Spleen (tissue), 11 donors: ENCODE results near the gene KRT79. TPM values are rescaled to one million over a fixed set of nuclear protein-coding genes. Genes with fewer than 3 reads are reported as not detected.
"Not testable (repeated sequence)": the region's sequence is repeated elsewhere in the genome, so short reads cannot be mapped to it uniquely, and the experiment has no call there.

Source experiments
- DNase-seq: peaks from one replicate; pipeline ENCODE4 v3.0.0-alpha.2; 2020
- H3K27ac ChIP-seq, 8 donors: fragments of 200-600 bp; sonication (generic) in 7 of 8; 1 replicate in 4 of 8; 2 replicates in 4 of 8; pipeline versions ENCODE4 v1.5.0 to v1.8.0; 2016 to 2021; ENCODE audit warnings: inconsistent platforms in 4 of 8, mild to moderate bottlenecking in 4 of 8, moderate library complexity in 1 of 8
- H3K27me3 ChIP-seq, 7 donors: fragments of 200-600 bp; sonication (generic) in 6 of 7; replicated peaks in 1 of 7; 1 replicate in 4 of 7; 2 replicates in 3 of 7; pipeline versions ENCODE4 v1.5.0 to v1.8.0; 2016 to 2021; ENCODE audit warnings: inconsistent platforms in 3 of 7, mild to moderate bottlenecking in 1 of 7
- H3K36me3 ChIP-seq, 6 donors: fragments of 200-600 bp; sonication (generic) in 5 of 6; 1 replicate in 4 of 6; 2 replicates in 2 of 6; pipeline versions ENCODE4 v1.5.0 to v1.8.0; 2016 to 2021; ENCODE audit warnings: inconsistent platforms in 2 of 6
- H3K4me1 ChIP-seq, 6 donors: fragments of 200-600 bp; sonication (generic) in 5 of 6; 1 replicate in 3 of 6; 2 replicates in 3 of 6; pipeline versions ENCODE4 v1.5.0 to v1.8.0; 2016 to 2021; ENCODE audit warnings: inconsistent platforms in 3 of 6
- H3K4me3 ChIP-seq, 8 donors: fragments of 200-600 bp; sonication (generic) in 7 of 8; 1 replicate in 4 of 8; 2 replicates in 4 of 8; pipeline versions ENCODE4 v1.5.0 to v1.8.0; 2016 to 2021; ENCODE audit warnings: inconsistent platforms in 4 of 8, mild to moderate bottlenecking in 4 of 8, moderate library complexity in 2 of 8
- H3K9me3 ChIP-seq, 8 donors: fragments of 200-600 bp; sonication (generic) in 7 of 8; 1 replicate in 4 of 8; 2 replicates in 4 of 8; pipeline versions ENCODE4 v1.5.0 to v1.8.0; 2016 to 2021; ENCODE audit warnings: inconsistent platforms in 4 of 8
- CTCF ChIP-seq, 11 experiments: fragments of 200-600 bp in 7 of 11; fragments of 450-650 bp in 4 of 11; sonication (generic) in 4 of 11; IDR thresholded peaks in 8 of 11; conservative IDR thresholded peaks in 3 of 11; 1 replicate in 7 of 11; 2 replicates in 4 of 11; pipeline versions ENCODE4 v1.4.0 to v1.8.0; 2016 to 2021; ENCODE audit warnings: antibody characterized with exemption in 11 of 11, inconsistent platforms in 4 of 11, mild to moderate bottlenecking in 1 of 11
- POLR2A ChIP-seq, 3 donors: fragments of 450-650 bp; IDR thresholded peaks; one replicate each; pipeline ENCODE4 v1.5.1; 2017; ENCODE audit warnings: antibody characterized with exemption in 3 of 3, mild to moderate bottlenecking in 1 of 3
- POLR2AphosphoS5 ChIP-seq, 3 donors: sonication (generic); formaldehyde crosslinking; IDR thresholded peaks; one replicate each; pipeline ENCODE4 v1.5.1; 2017; ENCODE audit warnings: antibody characterized with exemption in 3 of 3
- WGBS, 5 donors: extraction: QIAGEN DNeasy Blood & Tissue Kit in 3 of 5; methylation state at CpG; one replicate each; pipeline versions ENCODE4 v1.1.5 to v1.1.7; 2013 to 2018; 5-methylcytosine and 5-hydroxymethylcytosine counted together
- intact Hi-C: fragments of 100-400 bp; cut with DNase I; formaldehyde crosslinking; loops from one replicate; pipeline ENCODE4 v1.15.0; 2023; ENCODE audit warnings: low total_unique reads
- polyA plus RNA-seq, 3 donors: library from polyadenylated mRNA; stranded (reverse); fragments of 200-250 nt; gene quantifications; one replicate each; pipeline ENCODE4 v1.2.1, GENCODE V29; 2013
- total RNA-seq, 7 donors: library from RNA; depleted of rRNA in 3 of 7; stranded (reverse); fragments of >200 nt in 3 of 7; fragmentation: NEBNext Ultra II Directional in 4 of 7; extraction: Animal tissue kit (Norgen Biotek cat#: 25700) in 4 of 7; gene quantifications; one replicate each; pipeline versions ENCODE4 v1.1.0 to v1.2.1, GENCODE V29; 2016 to 2021
- donor health status: healthy with polysubstance abuse.
- donor health status: DM: no; HTN: no; CAD: no; lungs with moderate emphysema.
- donor health status: DM: no; HTN: no; CAD: no.
- donor health status: Bipolar disorder and iron deficiency.
- donor health status: healthy.
- donor health status: DM: no; HTN: no; CAD: no.
- donor health status: DM: yes; HTN: yes; CAD: no.

Gene KRT79
- total and polyA plus RNA-seq, 10 donors: 0.15 to 0.37 (median 0.19) TPM; not detected in 7

GRCh38 chr12:52857500-52857899 lies 23.4 kb upstream of the KRT79 start:
- Histone ChIP-seq H3K4me1 (no peaks in the 10 kb centered on the region), H3K27ac (no peak overlapping the region), H3K27me3 (peaks cover 0 to 10% (median 0%) of the 10 kb centered on the region in 7 donors), H3K4me3 (no peak overlapping the region), H3K9me3 (no peaks in the 10 kb centered on the region), H3K36me3 (no peaks in the 10 kb centered on the region)
- intact Hi-C loops: no loop called here
- 91 to 96% (median 94%) methylated on average over 3 of the region's 3 CpGs for WGBS, 5 donors
- no peak for TF ChIP-seq POLR2AphosphoS5 (IDR thresholded peaks at IDR 0.05)
- TF ChIP-seq POLR2A (IDR thresholded peaks at IDR 0.05): no peak
- no peak for TF ChIP-seq CTCF (IDR thresholded peaks at IDR 0.05 in 8 of 11, conservative IDR thresholded peaks at IDR 0.05 in 3 of 11)
- DNase-seq: no peak

- WGBS, 5 donors: 87 to 92% (median 90%) methylated on average over 3 of the region's 3 CpGs
- intact Hi-C loops: no loop called here
- Histone ChIP-seq H3K27me3 (peaks cover 0 to 15% (median 0%) of the 10 kb centered on the region in 7 donors), H3K27ac (no peak overlapping the region), H3K4me1 (no peaks in the 10 kb centered on the region), H3K4me3 (no peak overlapping the region), H3K9me3 (no peaks in the 10 kb centered on the region), H3K36me3 (no peaks in the 10 kb centered on the region)
- TF ChIP-seq POLR2AphosphoS5 (IDR thresholded peaks at IDR 0.05) (no peak), CTCF (IDR thresholded peaks at IDR 0.05 in 8 of 11, conservative IDR thresholded peaks at IDR 0.05 in 3 of 11) (no peak), POLR2A (IDR thresholded peaks at IDR 0.05) (no peak)
- DNase-seq: no peak
These were observed 22.7 kb upstream of the KRT79 start for GRCh38 chr12:52856787-52857186.

- intact Hi-C loops, DNase-seq, H3K9me3 ChIP-seq, H3K36me3 ChIP-seq, H3K27ac ChIP-seq, H3K4me1 ChIP-seq, H3K4me3 ChIP-seq: not testable (repeated sequence)
- 62 to 98% (median 97%) methylated on average over 2 of the region's 2 CpGs for WGBS, 5 donors
- H3K27me3 ChIP-seq: peaks cover 0 to 16% (median 0%) of the 10 kb centered on the region in 7 donors
These were observed 22.0 kb upstream of the KRT79 start for GRCh38 chr12:52856077-52856476.

GRCh38 chr12:52851787-52852186 lies 17.7 kb upstream of the KRT79 start:
- DNase-seq: no peak
- intact Hi-C loops: no loop called here
- peaks cover 0 to 27% (median 0%) of the 10 kb centered on the region in 7 donors for H3K27me3 ChIP-seq

More at GRCh38 chr12:52851787-52852186, 17.7 kb upstream of the KRT79 start:
- TF ChIP-seq CTCF (IDR thresholded peaks at IDR 0.05 in 8 of 11, conservative IDR thresholded peaks at IDR 0.05 in 3 of 11): no peak
- TF ChIP-seq POLR2AphosphoS5 (IDR thresholded peaks at IDR 0.05): no peak
- TF ChIP-seq POLR2A (IDR thresholded peaks at IDR 0.05): no peak
- Histone ChIP-seq H3K9me3 (no peaks in the 10 kb centered on the region), H3K36me3 (no peaks in the 10 kb centered on the region), H3K4me3 (no peak overlapping the region), H3K4me1 (no peaks in the 10 kb centered on the region), H3K27ac (no peak overlapping the region)
